ENCODE results near the gene OBSCN. TPM values are rescaled to one million over a fixed set of nuclear protein-coding genes. Genes with fewer than 3 reads are reported as not detected.

Gene OBSCN
- total RNA-seq, 1 donor from 2014 or later, result 17.5 TPM

GRCh38 chr1:228428412-228428811 is 220.6 kb downstream of the OBSCN start:
- TF ChIP-seq EZH2 (IDR thresholded peaks at IDR 0.05; ENCODE audit: insufficient read depth, low read length) (no peak), CTCF (IDR thresholded peaks at IDR 0.05; ENCODE audit: insufficient read depth, low read depth, low read length) (no peak)
- Histone ChIP-seq H3K79me2 (ENCODE audit: insufficient read depth, low read length) (no peaks in the 10 kb centered on the region), H3K27ac (ENCODE audit: low read depth, low read length) (no peak overlapping the region), H3K4me3 (ENCODE audit: insufficient read depth, low read depth, low read length) (no peak overlapping the region), H4K20me1 (ENCODE audit: insufficient read depth, low read length) (no peaks in the 10 kb centered on the region), H3K4me2 (ENCODE audit: low read length) (no peak overlapping the region), H3K4me1 (ENCODE audit: insufficient read depth, low read length) (no peaks in the 10 kb centered on the region), H3K9me3 (ENCODE audit: insufficient read depth, low read depth, low read length) (no peaks in the 10 kb centered on the region), H3K27me3 (ENCODE audit: insufficient read depth, low read length) (no peaks in the 10 kb centered on the region), H3K36me3 (ENCODE audit: insufficient read depth, low read length) (no peaks in the 10 kb centered on the region), H2AFZ (ENCODE audit: low read depth, low read length) (no peak overlapping the region), H3K9ac (ENCODE audit: low read length) (no peak overlapping the region)
- FAIRE-seq (no peak), DNase-seq (ENCODE audit: low read depth) (no peak)
- Mint-ChIP-seq H3K36me3 (ENCODE audit: low read depth, unreplicated experiment) (peaks cover 2% of the 10 kb centered on the region), H3K27ac (ENCODE audit: unreplicated experiment) (no peak overlapping the region), H3K4me1 (ENCODE audit: low read depth, unreplicated experiment) (no peaks in the 10 kb centered on the region), H3K4me3 (ENCODE audit: unreplicated experiment) (no peak overlapping the region), H3K9me3 (ENCODE audit: unreplicated experiment) (no peaks in the 10 kb centered on the region), H3K27me3 (ENCODE audit: low read depth, unreplicated experiment) (peaks cover 53% of the 10 kb centered on the region)

Small RNA genes lying within 50 kb of the gene (microRNA-seq; reads per million reads assigned to microRNA genes)
- gene MIR6742, result 0.82 reads per million

Other genes starting within 250 kb of the OBSCN start
- not detected in 2 replicates for gene WNT3A, start 201.0 kb upstream of the OBSCN start, total RNA-seq
- 431 and 435 TPM in 2 replicates for gene ARF1, start 125.3 kb upstream of the OBSCN start, total RNA-seq
- 19.8 and 21.8 TPM in 2 replicates for gene C1orf35, start 104.7 kb upstream of the OBSCN start, total RNA-seq
- 50.8 and 53.3 TPM in 2 replicates for gene MRPL55, start 98.7 kb upstream of the OBSCN start, total RNA-seq
- 214 and 217 TPM in 2 replicates for gene GUK1, start 67.8 kb upstream of the OBSCN start, total RNA-seq
- gene GJC2, start 58.1 kb upstream of the OBSCN start, total RNA-seq, result 1.1 and 1.4 TPM in 2 replicates
- 3.8 and 4.9 TPM in 2 replicates for gene IBA57, start 42.2 kb upstream of the OBSCN start, total RNA-seq
- 25.7 and 32.2 TPM in 2 replicates for gene TRIM11, start 198.8 kb downstream of the OBSCN start, total RNA-seq
- gene TRIM17, start 208.8 kb downstream of the OBSCN start, total RNA-seq, result 0.82 and 1.5 TPM in 2 replicates